HCT116 (cell line): Measurements from ENCODE around the gene DGKE. TPM values are rescaled to one million over a fixed set of nuclear protein-coding genes. Genes with fewer than 3 reads are reported as not detected.

ENCODE experiments used
- ATAC-seq: fragments of 200-7000 bp; cut with Tn5 transposase; 2 replicates; pipeline ENCODE4 v1.9.1; 2020; ENCODE audit warnings: mild to moderate bottlenecking, moderate library complexity
- BruUV-seq: library from RNA; stranded (reverse); fragments of 400-500 nt; replicated peaks from 2 replicates; lab custom pipeline; 2021; lab: Mats Ljungman, UMichigan
- CTCF ChIA-PET: fragments of 300-600 bp; sonication (Branson Sonifier 250); formaldehyde crosslinking; loops from one replicate; lab custom pipeline; 2021; ENCODE audit warnings: antibody characterized with exemption; lab: Charles Lee
- POLR2A ChIA-PET: fragments of 300-600, 350-600 bp; sonication (Branson Sonifier 250); formaldehyde crosslinking; loops from one replicate; lab custom pipeline; 2021; ENCODE audit warnings: antibody characterized with exemption; lab: Charles Lee
- RAD21 ChIA-PET, 2 experiments: fragments of 300-600 bp; sonication (Branson Sonifier 250); formaldehyde crosslinking; loops; one replicate each; lab custom pipeline; 2023; ENCODE audit warnings: low total read pairs in 2 of 2; ENCODE audit not compliant: uncharacterized antibody in 2 of 2, unreplicated experiment in 2 of 2, low non-redundant PET in 1 of 2; lab: Charles Lee
- DNase-seq: peaks from one replicate; pipeline ENCODE4 v3.0.0-alpha.2; 2010; ENCODE audit warnings: low read depth, low spot score
- H2AFZ ChIP-seq: fragments of 200-600 bp; shearing (Covaris generic), sonication (generic); 2 replicates; pipeline ENCODE4 v1.6.1; 2017; ENCODE audit warnings: low read depth, mixed run types, mixed read lengths, antibody characterized with exemption, low read length; ENCODE audit not compliant: poor library complexity, severe bottlenecking
- H3K27ac ChIP-seq: 2 replicates; pipeline ENCODE4 v1.5.1; 2012; ENCODE audit warnings: low read depth, low read length
- H3K27me3 ChIP-seq: fragments of 200-600 bp; sonication (generic); 2 replicates; pipeline ENCODE4 v1.6.1; 2016; ENCODE audit warnings: mixed run types, low read length, mixed read lengths; ENCODE audit not compliant: insufficient read depth
- H3K36me3 ChIP-seq, 2 experiments: fragments of 200-500 bp in 1 of 2; fragments of 200-600 bp in 1 of 2; sonication (Bioruptor generic) in 1 of 2; sonication (generic) in 1 of 2; 2 replicates each; pipeline versions ENCODE4 v1.5.1 to v1.6.1; 2014 to 2016; ENCODE audit warnings: low read length in 2 of 2, inconsistent platforms in 1 of 2, mixed read lengths in 1 of 2, mixed run types in 1 of 2; ENCODE audit not compliant: insufficient read depth in 2 of 2, control insufficient read depth in 1 of 2
- H3K4me1 ChIP-seq, 2 experiments: fragments of 200-600 bp in 1 of 2; sonication (generic) in 1 of 2; 2 replicates each; pipeline versions ENCODE4 v1.5.1 to v1.6.1; 2012 to 2017; ENCODE audit warnings: low read length in 2 of 2, inconsistent platforms in 1 of 2, mild to moderate bottlenecking in 1 of 2, mixed read lengths in 1 of 2, mixed run types in 1 of 2, moderate library complexity in 1 of 2; ENCODE audit not compliant: insufficient read depth in 2 of 2, control insufficient read depth in 1 of 2
- H3K4me2 ChIP-seq: fragments of 200-600 bp; sonication (generic); 2 replicates; pipeline ENCODE4 v1.6.1; 2017; ENCODE audit warnings: mixed run types, low read length, mixed read lengths
- H3K4me3 ChIP-seq, 2 experiments: fragments of 200-600 bp in 1 of 2; sonication (generic) in 1 of 2; replicated peaks in 1 of 2; 2 replicates each; pipeline ENCODE4 v1.5.1; 2011 to 2016; ENCODE audit warnings: low read length in 2 of 2, control low read depth in 1 of 2, low read depth in 1 of 2, mild to moderate bottlenecking in 1 of 2, mixed read lengths in 1 of 2, mixed run types in 1 of 2
- H3K79me2 ChIP-seq: fragments of 200-600 bp; sonication (generic); 2 replicates; pipeline ENCODE4 v1.6.1; 2017; ENCODE audit warnings: mild to moderate bottlenecking, mixed run types, low read length, moderate library complexity, mixed read lengths; ENCODE audit not compliant: insufficient read depth
- H3K9ac ChIP-seq: fragments of 200-600 bp; sonication (generic); 2 replicates; pipeline ENCODE4 v1.6.1; 2016; ENCODE audit warnings: low read length, mixed read lengths
- H3K9me2 ChIP-seq: fragments of 200-600 bp; sonication (generic), shearing (Covaris generic); 2 replicates; pipeline ENCODE4 v1.6.1; 2017; ENCODE audit warnings: mixed run types, mild to moderate bottlenecking, moderate library complexity; ENCODE audit not compliant: insufficient read depth
- H3K9me3 ChIP-seq, 2 experiments: fragments of 200-500 bp in 1 of 2; fragments of 200-600 bp in 1 of 2; sonication (Bioruptor generic) in 1 of 2; sonication (generic) in 1 of 2; 2 replicates each; pipeline ENCODE4 v1.6.1; 2014 to 2017; ENCODE audit warnings: low read length in 2 of 2, mixed read lengths in 2 of 2, inconsistent platforms in 1 of 2, low read depth in 1 of 2, mild to moderate bottlenecking in 1 of 2, mixed run types in 1 of 2, moderate library complexity in 1 of 2; ENCODE audit not compliant: control insufficient read depth in 1 of 2, insufficient read depth in 1 of 2
- H4K20me1 ChIP-seq: fragments of 200-600 bp; sonication (generic), shearing (Covaris generic); 2 replicates; pipeline ENCODE4 v1.6.1; 2017; ENCODE audit warnings: mixed run types, mild to moderate bottlenecking, moderate library complexity; ENCODE audit not compliant: insufficient read depth
- CBX3 ChIP-seq: IDR thresholded peaks from 2 replicates; pipeline ENCODE4 v1.6.1; 2012; ENCODE audit warnings: low read depth
- ELF1 ChIP-seq: IDR thresholded peaks from 2 replicates; pipeline ENCODE4 v1.6.1; 2012; ENCODE audit warnings: low read depth, borderline replicate concordance
- EZH2 ChIP-seq: fragments of 200-600 bp; sonication (generic); IDR thresholded peaks from 2 replicates; pipeline ENCODE4 v1.6.1; 2017; ENCODE audit warnings: antibody characterized with exemption, mixed run types
- EZH2phosphoT487 ChIP-seq: fragments of 200-600 bp; IDR thresholded peaks from 2 replicates; pipeline ENCODE4 v1.6.1; 2018; ENCODE audit warnings: antibody characterized with exemption, borderline replicate concordance
- JUND ChIP-seq: IDR thresholded peaks from 2 replicates; pipeline ENCODE4 v1.6.1; 2012
- POLR2A ChIP-seq: IDR thresholded peaks from 2 replicates; pipeline ENCODE4 v1.7.0; 2011; ENCODE audit warnings: borderline replicate concordance; ENCODE audit not compliant: insufficient read depth, insufficient read length; ENCODE audit errors: extremely low read depth
- POLR2AphosphoS5 ChIP-seq: IDR thresholded peaks from 2 replicates; pipeline ENCODE4 v1.6.1; 2011; ENCODE audit warnings: mild to moderate bottlenecking, low read depth, low read length, moderate library complexity
- RAD21 ChIP-seq: IDR thresholded peaks from 2 replicates; pipeline ENCODE4 v1.6.1; 2012; ENCODE audit warnings: low read depth, mild to moderate bottlenecking
- SIN3A ChIP-seq: IDR thresholded peaks from 2 replicates; pipeline ENCODE4 v1.6.1; 2012; ENCODE audit warnings: low read depth
- SRF ChIP-seq: IDR thresholded peaks from 2 replicates; pipeline ENCODE4 v1.6.1; 2012; ENCODE audit warnings: low read depth
- YY1 ChIP-seq: IDR thresholded peaks from 2 replicates; pipeline ENCODE4 v1.6.1; 2011; ENCODE audit warnings: low read length, low read depth, moderate library complexity, mild to moderate bottlenecking; ENCODE audit not compliant: insufficient replicate concordance; ENCODE audit errors: extremely low read depth
- ZNF274 ChIP-seq: fragments of 200-500 bp; sonication (Bioruptor generic); IDR thresholded peaks from 2 replicates; pipeline ENCODE4 v1.6.1; 2014; ENCODE audit warnings: mild to moderate bottlenecking, low read depth, low read length, inconsistent platforms
- intact Hi-C: fragments of 100-400 bp; cut with micrococcal nuclease; formaldehyde crosslinking; loops from 2 replicates; pipeline ENCODE4 v1.10.0; 2022
- total RNA-seq: library from RNA; stranded (reverse); gene quantifications from one replicate; pipeline ENCODE4 v1.2.1, GENCODE V29; 2021; ENCODE audit not compliant: unreplicated experiment
- TF ChIP-seq, protein P1 (sequence below): IDR thresholded peaks from 2 replicates; pipeline ENCODE4 v1.6.1; 2012
- TF ChIP-seq, protein P2 (sequence below), 3 experiments: fragments of 200-600 bp in 1 of 3; sonication (generic) in 1 of 3; IDR thresholded peaks in 2 of 3; conservative IDR thresholded peaks in 1 of 3; 2 replicates each; pipeline ENCODE4 v1.5.1; 2012 to 2017; ENCODE audit warnings: low read depth in 2 of 3, low read length in 2 of 3, antibody characterized with exemption in 1 of 3, borderline replicate concordance in 1 of 3, control low read depth in 1 of 3, mild to moderate bottlenecking in 1 of 3, mixed read lengths in 1 of 3, mixed run types in 1 of 3, moderate library complexity in 1 of 3; ENCODE audit not compliant: insufficient read depth in 1 of 3

Gene DGKE
- total RNA-seq, 1 experiment from 2014 or later: 5.2 TPM

DNA sequence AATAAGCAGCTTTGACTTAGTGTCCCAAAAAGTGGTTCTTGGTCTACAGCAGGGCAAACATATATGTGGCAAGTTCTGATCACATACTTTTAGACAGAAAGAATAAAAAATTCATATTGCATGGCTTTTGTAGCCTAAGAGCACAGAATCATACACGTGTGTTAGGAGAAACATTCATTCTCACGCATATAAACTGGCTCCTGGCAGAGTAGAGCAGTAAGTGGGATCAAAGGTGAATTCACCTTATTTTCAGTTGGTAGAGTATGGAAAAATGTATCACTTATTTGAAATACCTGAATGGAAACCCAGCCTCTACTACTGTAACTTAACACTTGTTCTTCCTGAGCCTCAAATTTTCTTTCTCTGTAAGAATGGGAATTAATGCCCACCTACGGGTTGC, 34.8 kb downstream of the DGKE start:
- TF ChIP-seq ELF1 (no peak), YY1 (no peak), ZNF274 (no peak), CBX3 (no peak)
- H3K27ac ChIP-seq: no peak overlapping the region
- H2AFZ ChIP-seq: no peak overlapping the region
- intact Hi-C loops: no loop called here
- H3K9me3 ChIP-seq: no peaks in the 10 kb centered on the region
- no TSS peak for BruUV-seq
- no peak overlapping the region for H3K9ac ChIP-seq
- ChIA-PET CTCF (no interaction called here), POLR2A (no interaction called here), RAD21 (no interaction called here)
- H3K27me3 ChIP-seq: no peaks in the 10 kb centered on the region
- H3K4me1 ChIP-seq: no peaks in the 10 kb centered on the region
- H3K4me3 ChIP-seq: no peak overlapping the region
- H3K36me3 ChIP-seq: no peaks in the 10 kb centered on the region
- DNase-seq (no peak), ATAC-seq (no peak)
- no peaks in the 10 kb centered on the region for H3K9me2 ChIP-seq
- H3K79me2 ChIP-seq: no peaks in the 10 kb centered on the region
- H3K4me2 ChIP-seq: no peak overlapping the region
- no peaks in the 10 kb centered on the region for H4K20me1 ChIP-seq

DNA sequence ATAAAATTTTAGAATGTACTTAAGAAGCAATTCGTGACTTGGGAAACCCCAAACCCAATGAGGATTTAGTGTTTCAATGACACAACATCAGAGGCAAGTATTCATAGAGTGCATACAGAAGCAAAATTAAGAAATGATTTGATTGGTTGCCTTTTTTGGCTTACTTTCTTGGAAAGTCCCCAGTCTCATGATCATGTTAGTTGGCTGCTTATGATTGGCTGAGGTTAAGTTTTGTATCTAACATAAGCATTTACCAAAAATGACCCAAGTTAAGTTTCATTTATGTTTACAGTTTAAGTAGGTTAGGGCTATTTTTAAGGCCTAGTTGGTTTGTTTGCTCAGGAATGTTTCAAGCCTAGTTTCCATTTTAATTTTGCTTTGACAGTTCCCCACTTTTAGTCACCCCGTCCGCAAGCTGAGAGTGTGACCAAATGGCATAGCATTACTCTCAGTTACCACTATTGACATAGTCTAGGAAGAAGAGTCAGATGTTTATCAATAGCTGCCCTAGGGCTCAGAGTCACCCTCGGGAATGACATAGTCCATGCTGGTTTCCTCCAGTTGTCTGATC, 36.2 kb downstream of the DGKE start:
- intact Hi-C loops: no loop called here
- ChIA-PET CTCF (no interaction called here), POLR2A (interaction anchor here (0.6 kb wide), 1 partner anchor 232 kb away, joined by 3 read pairs; no protein-coding TSS in a partner anchor), RAD21 (no interaction called here)
- no peak for ATAC-seq
- H3K27ac ChIP-seq: no peak overlapping the region
- no peak overlapping the region for H3K4me3 ChIP-seq
- H3K36me3 ChIP-seq: no peaks in the 10 kb centered on the region
- TF ChIP-seq CBX3 (no peak), JUND (no peak), RAD21 (no peak), SRF (no peak), SIN3A (no peak), POLR2AphosphoS5 (no peak), EZH2 (no peak), EZH2phosphoT487 (no peak), POLR2A (no peak)
- TF ChIP-seq, protein P1, sequence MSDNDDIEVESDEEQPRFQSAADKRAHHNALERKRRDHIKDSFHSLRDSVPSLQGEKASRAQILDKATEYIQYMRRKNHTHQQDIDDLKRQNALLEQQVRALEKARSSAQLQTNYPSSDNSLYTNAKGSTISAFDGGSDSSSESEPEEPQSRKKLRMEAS: no peak
- TF ChIP-seq, protein P2, sequence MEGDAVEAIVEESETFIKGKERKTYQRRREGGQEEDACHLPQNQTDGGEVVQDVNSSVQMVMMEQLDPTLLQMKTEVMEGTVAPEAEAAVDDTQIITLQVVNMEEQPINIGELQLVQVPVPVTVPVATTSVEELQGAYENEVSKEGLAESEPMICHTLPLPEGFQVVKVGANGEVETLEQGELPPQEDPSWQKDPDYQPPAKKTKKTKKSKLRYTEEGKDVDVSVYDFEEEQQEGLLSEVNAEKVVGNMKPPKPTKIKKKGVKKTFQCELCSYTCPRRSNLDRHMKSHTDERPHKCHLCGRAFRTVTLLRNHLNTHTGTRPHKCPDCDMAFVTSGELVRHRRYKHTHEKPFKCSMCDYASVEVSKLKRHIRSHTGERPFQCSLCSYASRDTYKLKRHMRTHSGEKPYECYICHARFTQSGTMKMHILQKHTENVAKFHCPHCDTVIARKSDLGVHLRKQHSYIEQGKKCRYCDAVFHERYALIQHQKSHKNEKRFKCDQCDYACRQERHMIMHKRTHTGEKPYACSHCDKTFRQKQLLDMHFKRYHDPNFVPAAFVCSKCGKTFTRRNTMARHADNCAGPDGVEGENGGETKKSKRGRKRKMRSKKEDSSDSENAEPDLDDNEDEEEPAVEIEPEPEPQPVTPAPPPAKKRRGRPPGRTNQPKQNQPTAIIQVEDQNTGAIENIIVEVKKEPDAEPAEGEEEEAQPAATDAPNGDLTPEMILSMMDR (IDR thresholded peaks at IDR 0.05 in 2 of 3, conservative IDR thresholded peaks at IDR 0.05 in 1 of 3; ENCODE audit: borderline replicate concordance in 1 of 3, insufficient read depth in 1 of 3, low read depth in 2 of 3, low read length in 2 of 3): no peak
- H3K4me1 ChIP-seq: no peaks in the 10 kb centered on the region
- H3K9me2 ChIP-seq: no peaks in the 10 kb centered on the region
- no peaks in the 10 kb centered on the region for H3K27me3 ChIP-seq
- no peaks in the 10 kb centered on the region for H3K79me2 ChIP-seq
- no peak overlapping the region for H3K4me2 ChIP-seq
- H2AFZ ChIP-seq: no peak overlapping the region
- no TSS peak for BruUV-seq
- H3K9me3 ChIP-seq: no peaks in the 10 kb centered on the region
- no peak overlapping the region for H3K9ac ChIP-seq
- no peak for DNase-seq
- no peaks in the 10 kb centered on the region for H4K20me1 ChIP-seq
